Adrenal gland (tissue), 5 donors: ENCODE data around the gene APOL1.

Experiments
- POLR2A ChIP-seq, 2 donors: fragments of 450-650 bp; IDR thresholded peaks; one replicate each; pipeline ENCODE4 v1.6.1; 2017; ENCODE audit warnings: antibody characterized with exemption in 2 of 2, mild to moderate bottlenecking in 2 of 2, moderate library complexity in 1 of 2
- TF ChIP-seq, protein P1 (sequence below), 6 experiments: fragments of 450-650 bp in 4 of 6; fragments of 200-600 bp in 2 of 6; sonication (generic) in 1 of 6; IDR thresholded peaks; 1 replicate in 5 of 6; 2 replicates in 1 of 6; pipeline versions ENCODE4 v1.5.1 to v1.8.0; 2016 to 2021; ENCODE audit warnings: antibody characterized with exemption in 6 of 6, mild to moderate bottlenecking in 2 of 6, moderate library complexity in 1 of 6
- donor health status: DM: no; HTN: no; CAD: no.

- TF ChIP-seq, protein P1, sequence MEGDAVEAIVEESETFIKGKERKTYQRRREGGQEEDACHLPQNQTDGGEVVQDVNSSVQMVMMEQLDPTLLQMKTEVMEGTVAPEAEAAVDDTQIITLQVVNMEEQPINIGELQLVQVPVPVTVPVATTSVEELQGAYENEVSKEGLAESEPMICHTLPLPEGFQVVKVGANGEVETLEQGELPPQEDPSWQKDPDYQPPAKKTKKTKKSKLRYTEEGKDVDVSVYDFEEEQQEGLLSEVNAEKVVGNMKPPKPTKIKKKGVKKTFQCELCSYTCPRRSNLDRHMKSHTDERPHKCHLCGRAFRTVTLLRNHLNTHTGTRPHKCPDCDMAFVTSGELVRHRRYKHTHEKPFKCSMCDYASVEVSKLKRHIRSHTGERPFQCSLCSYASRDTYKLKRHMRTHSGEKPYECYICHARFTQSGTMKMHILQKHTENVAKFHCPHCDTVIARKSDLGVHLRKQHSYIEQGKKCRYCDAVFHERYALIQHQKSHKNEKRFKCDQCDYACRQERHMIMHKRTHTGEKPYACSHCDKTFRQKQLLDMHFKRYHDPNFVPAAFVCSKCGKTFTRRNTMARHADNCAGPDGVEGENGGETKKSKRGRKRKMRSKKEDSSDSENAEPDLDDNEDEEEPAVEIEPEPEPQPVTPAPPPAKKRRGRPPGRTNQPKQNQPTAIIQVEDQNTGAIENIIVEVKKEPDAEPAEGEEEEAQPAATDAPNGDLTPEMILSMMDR (IDR thresholded peaks at IDR 0.05): no peak
- TF ChIP-seq POLR2A (IDR thresholded peaks at IDR 0.05): no peak
Observed at GRCh38 chr22:36305813-36306212, 52.9 kb downstream of the APOL1 start.
